NCI-H1436 treated with DMSO at 0.1 percent for 48 hours (cell line): ENCODE data around the gene HAPLN3.

Source experiments
- DNase-seq: peaks from one replicate; lab custom pipeline; 2025; lab: John Stamatoyannopoulos, UW

HAPLN3 gene

GRCh38 chr15:88860212-88860611, 35.1 kb downstream of the HAPLN3 start:
- no peak for DNase-seq

- DNase-seq = no peak
These were observed 35.8 kb downstream of the HAPLN3 start for GRCh38 chr15:88859550-88859949.

GRCh38 chr15:88858934-88859333, 36.4 kb downstream of the HAPLN3 start:
- no peak for DNase-seq

GRCh38 chr15:88852476-88852875, 42.9 kb downstream of the HAPLN3 start:
- DNase-seq = no peak

- DNase-seq = no peak
These were observed 45.8 kb downstream of the HAPLN3 start for GRCh38 chr15:88849376-88850072.

- DNase-seq = no peak
These were observed 47.1 kb downstream of the HAPLN3 start for GRCh38 chr15:88848203-88848602.

- no peak for DNase-seq
These were observed 48.2 kb downstream of the HAPLN3 start for GRCh38 chr15:88847144-88847543.

- no peak for DNase-seq
These were observed 49.7 kb downstream of the HAPLN3 start for GRCh38 chr15:88845616-88846015.

GRCh38 chr15:88844749-88845386, 50.5 kb downstream of the HAPLN3 start:
- no peak for DNase-seq

GRCh38 chr15:88843334-88843733, 52.0 kb downstream of the HAPLN3 start:
- no peak for DNase-seq

GRCh38 chr15:88842156-88842555, 53.2 kb downstream of the HAPLN3 start:
- DNase-seq = no peak

- no peak for DNase-seq
These were observed 54.1 kb downstream of the HAPLN3 start for GRCh38 chr15:88841236-88841635.

- DNase-seq = no peak
These were observed 55.4 kb downstream of the HAPLN3 start for GRCh38 chr15:88839961-88840360.

GRCh38 chr15:88839146-88839545, 56.2 kb downstream of the HAPLN3 start:
- DNase-seq = no peak

- no peak for DNase-seq
These were observed 56.7 kb downstream of the HAPLN3 start for GRCh38 chr15:88838667-88839066.

GRCh38 chr15:88835646-88836045, 59.7 kb downstream of the HAPLN3 start:
- no peak for DNase-seq

GRCh38 chr15:88835119-88835518, 60.2 kb downstream of the HAPLN3 start:
- no peak for DNase-seq

GRCh38 chr15:88834211-88834812, 61.0 kb downstream of the HAPLN3 start:
- DNase-seq = no peak

GRCh38 chr15:88833731-88834100, 61.6 kb downstream of the HAPLN3 start:
- DNase-seq = no peak

GRCh38 chr15:88832820-88833730, 62.3 kb downstream of the HAPLN3 start:
- no peak for DNase-seq

- DNase-seq = no peak
These were observed 65.3 kb downstream of the HAPLN3 start for GRCh38 chr15:88830016-88830415.

GRCh38 chr15:88828791-88829190, 66.6 kb downstream of the HAPLN3 start:
- DNase-seq = no peak
